GM12878 (cell line): ENCODE data around the gene AKAP13. TPM values are rescaled to one million over a fixed set of nuclear protein-coding genes. Genes with fewer than 3 reads are reported as not detected.

Source experiments
- ATAC-seq: fragments of 200-7000 bp; cut with Tn5 transposase; 3 replicates; pipeline ENCODE4 v1.9.1; 2020; ENCODE audit warnings: mild to moderate bottlenecking, moderate library complexity
- BruUV-seq: library from RNA; stranded (reverse); fragments of 400-500 nt; replicated peaks from 2 replicates; lab custom pipeline; 2021; lab: Mats Ljungman, UMichigan
- CTCF ChIA-PET: fragments of 300-600 bp; sonication (Branson Sonifier 250); formaldehyde crosslinking; extraction: SDS; loops from one replicate; lab custom pipeline; 2021; ENCODE audit warnings: inconsistent platforms; lab: Yijun Ruan, JAX
- POLR2A ChIA-PET: fragments of 350-600 bp; formaldehyde crosslinking; extraction: SDS; loops from one replicate; lab custom pipeline; 2021; ENCODE audit warnings: inconsistent platforms; lab: Charles Lee
- RAD21 ChIA-PET: fragments of 300-600 bp; sonication (Branson Sonifier 250); formaldehyde crosslinking; loops from one replicate; lab custom pipeline; 2023; ENCODE audit warnings: antibody characterized with exemption; ENCODE audit not compliant: unreplicated experiment; lab: Charles Lee
- SMC1A ChIA-PET: fragments of 300-600 bp; sonication (Branson Sonifier 250); formaldehyde crosslinking; loops from one replicate; lab custom pipeline; 2023; ENCODE audit not compliant: unreplicated experiment, uncharacterized antibody; lab: Charles Lee
- DNase-seq: peaks from one replicate; pipeline ENCODE4 v3.0.0-alpha.2; 2011; ENCODE audit warnings: low read depth, low spot score
- FAIRE-seq: peaks from 3 replicates; lab custom pipeline; 2011; peaks lifted over from hg19 to GRCh38; lab: Jason Lieb, UNC
- H2AFZ ChIP-seq: 2 replicates; pipeline ENCODE4 v1.6.0; 2011; ENCODE audit warnings: low read depth, low read length, control low read depth; ENCODE audit not compliant: control insufficient read depth
- H3K27ac ChIP-seq: 2 replicates; pipeline ENCODE4 v1.5.1; 2011; ENCODE audit warnings: control low read depth; ENCODE audit not compliant: control insufficient read depth, insufficient read depth
- H3K27me3 ChIP-seq, 2 experiments: replicated peaks in 1 of 2; 2 replicates each; pipeline versions ENCODE4 v1.6.0 to v1.6.1; 2011; ENCODE audit warnings: low read length in 1 of 2; ENCODE audit not compliant: control insufficient read depth in 2 of 2, insufficient read depth in 2 of 2
- H3K36me3 ChIP-seq, 2 experiments: 2 replicates each; pipeline ENCODE4 v1.5.1; 2011; ENCODE audit warnings: low read length in 1 of 2; ENCODE audit not compliant: control insufficient read depth in 2 of 2, insufficient read depth in 2 of 2
- H3K4me1 ChIP-seq: 2 replicates; pipeline ENCODE4 v1.6.1; 2011; ENCODE audit warnings: mild to moderate bottlenecking, low read length, moderate library complexity, mixed read lengths; ENCODE audit not compliant: control insufficient read depth, insufficient read depth
- H3K4me2 ChIP-seq: 2 replicates; pipeline ENCODE4 v1.6.0; 2011; ENCODE audit warnings: control low read depth; ENCODE audit not compliant: control insufficient read depth, insufficient read depth
- H3K4me3 ChIP-seq: fragments of 200-600 bp; sonication (generic); 2 replicates; pipeline ENCODE4 v1.5.1; 2016
- H3K79me2 ChIP-seq: 2 replicates; pipeline ENCODE4 v1.6.0; 2011; ENCODE audit warnings: low read length; ENCODE audit not compliant: control insufficient read depth, insufficient read depth
- H3K9ac ChIP-seq: 2 replicates; pipeline ENCODE4 v1.8.0; 2011; ENCODE audit warnings: low read length, control low read depth, mixed read lengths; ENCODE audit not compliant: control insufficient read depth, insufficient read depth
- H3K9me3 ChIP-seq: replicated peaks from 3 replicates; pipeline ENCODE4 v1.5.1; 2011; ENCODE audit warnings: mild to moderate bottlenecking, low read length; ENCODE audit not compliant: control insufficient read depth, insufficient read depth
- H4K20me1 ChIP-seq: 2 replicates; pipeline ENCODE4 v1.6.0; 2011; ENCODE audit not compliant: control insufficient read depth, insufficient read depth
- BACH1 ChIP-seq: fragments of 450-650 bp; IDR thresholded peaks from 2 replicates; pipeline ENCODE4 v1.6.1; 2017; ENCODE audit warnings: mild to moderate bottlenecking, borderline replicate concordance
- BCL11A ChIP-seq: IDR thresholded peaks from 2 replicates; pipeline ENCODE4 v1.6.1; 2011; ENCODE audit warnings: low read depth, low read length
- CBX5 ChIP-seq: sonication (generic); IDR thresholded peaks from 2 replicates; pipeline ENCODE4 v1.6.1; 2016; ENCODE audit warnings: low read depth, moderate library complexity, mild to moderate bottlenecking, inconsistent platforms
- CHD4 ChIP-seq: fragments of 200-600 bp; sonication (generic); IDR thresholded peaks from 2 replicates; pipeline ENCODE4 v1.6.1; 2016; ENCODE audit warnings: mild to moderate bottlenecking
- EGR1 ChIP-seq, 2 experiments: IDR thresholded peaks; 1 replicate in 1 of 2; 2 replicates in 1 of 2; pipeline ENCODE4 v1.6.1; 2011 to 2012; ENCODE audit warnings: low read depth in 2 of 2, low read length in 2 of 2, borderline replicate concordance in 1 of 2, mild to moderate bottlenecking in 1 of 2, moderate library complexity in 1 of 2
- GATAD2B ChIP-seq: fragments of 450-650 bp; conservative IDR thresholded peaks from 2 replicates; pipeline ENCODE4 v1.6.1; 2017; ENCODE audit warnings: low read depth, mild to moderate bottlenecking, moderate library complexity
- IKZF2 ChIP-seq, 2 experiments: fragments of 450-650 bp; IDR thresholded peaks; 2 replicates each; pipeline ENCODE4 v1.6.1; 2017; ENCODE audit warnings: mild to moderate bottlenecking in 2 of 2, moderate library complexity in 2 of 2
- IRF4 ChIP-seq: IDR thresholded peaks from 2 replicates; pipeline ENCODE4 v1.6.1; 2011; ENCODE audit warnings: low read depth, low read length
- JUNB ChIP-seq: IDR thresholded peaks from 2 replicates; pipeline ENCODE4 v1.6.1; 2016; ENCODE audit warnings: antibody characterized with exemption, mild to moderate bottlenecking
- KLF5 ChIP-seq: fragments of 450-650 bp; IDR thresholded peaks from 2 replicates; pipeline ENCODE4 v1.6.1; 2014; ENCODE audit warnings: mild to moderate bottlenecking; ENCODE audit not compliant: partially characterized antibody
- LARP7 ChIP-seq: fragments of 450-650 bp; IDR thresholded peaks from 2 replicates; pipeline ENCODE4 v1.6.1; 2017; ENCODE audit warnings: mild to moderate bottlenecking
- MYC ChIP-seq: IDR thresholded peaks from 2 replicates; pipeline ENCODE4 v1.6.1; 2011; ENCODE audit warnings: mild to moderate bottlenecking, low read length, moderate library complexity, inconsistent platforms; ENCODE audit not compliant: insufficient read depth, insufficient replicate concordance, insufficient read length, severe bottlenecking
- PAX8 ChIP-seq: fragments of 450-650 bp; IDR thresholded peaks from 2 replicates; pipeline ENCODE4 v1.6.1; 2017; ENCODE audit warnings: mild to moderate bottlenecking, moderate library complexity
- PKNOX1 ChIP-seq: fragments of 450-650 bp; IDR thresholded peaks from 2 replicates; pipeline ENCODE4 v1.6.1; 2016; ENCODE audit warnings: mild to moderate bottlenecking
- SREBF1 ChIP-seq: IDR thresholded peaks from 2 replicates; pipeline ENCODE4 v1.6.1; 2012; ENCODE audit warnings: mild to moderate bottlenecking, low read length
- SRF ChIP-seq, 2 experiments: IDR thresholded peaks; 2 replicates each; pipeline ENCODE4 v1.6.1; 2011; ENCODE audit warnings: low read depth in 2 of 2, low read length in 2 of 2, mild to moderate bottlenecking in 1 of 2, moderate library complexity in 1 of 2
- ZNF24 ChIP-seq: fragments of 450-650 bp; IDR thresholded peaks from 2 replicates; pipeline ENCODE4 v1.6.1; 2017; ENCODE audit warnings: antibody characterized with exemption, mild to moderate bottlenecking
- ZNF622 ChIP-seq: fragments of 450-650 bp; IDR thresholded peaks from 2 replicates; pipeline ENCODE4 v1.6.1; 2017; ENCODE audit warnings: mild to moderate bottlenecking, inconsistent platforms
- WGBS: methylation state at CpG from one replicate; pipeline ENCODE4 v1.1.6; 2016; ENCODE audit warnings: low lambda C conversion rate; ENCODE audit not compliant: insufficient replicate concordance, insufficient coverage; ENCODE audit errors: missing lambda C conversion rate; 5-methylcytosine and 5-hydroxymethylcytosine counted together
- in situ Hi-C: fragments of 300-500 bp; cut with MboI; formaldehyde crosslinking; loops from 9 replicates; pipeline ENCODE4 v1.14.3; 2018; ENCODE audit warnings: mixed read lengths
- intact Hi-C: fragments of 100-400 bp; cut with micrococcal nuclease; formaldehyde crosslinking; loops from one replicate; pipeline ENCODE4 v1.14.2; 2022; ENCODE audit not compliant: unreplicated experiment
- polyA plus RNA-seq, 11 experiments: library from polyadenylated mRNA; depleted of rRNA in 4 of 11; unstranded in 6 of 11; stranded (reverse) in 5 of 11; fragments of >200 nt; fragmentation: Nextera tagmentation in 4 of 11; fragmentation: Illumina TruSeq in 1 of 11; extraction: Ambion mirVana in 4 of 11; extraction: Trizol in 1 of 11; gene quantifications; 1 replicate in 1 of 11; 2 replicates in 10 of 11; pipeline versions ENCODE4 v1.2.1 to v1.2.3, GENCODE V29; 2011 to 2016; ENCODE audit warnings: inconsistent platforms in 2 of 11, missing spikeins in 2 of 11, low read depth in 1 of 11
- total RNA-seq, 4 experiments: library from RNA; depleted of rRNA in 3 of 4; stranded (reverse); fragments of >200 nt in 3 of 4; fragmentation: Illumina TruSeq in 1 of 4; extraction: Trizol in 1 of 4; gene quantifications; 2 replicates each; pipeline versions ENCODE4 v1.2.1 to v1.2.3, GENCODE V29; 2013 to 2021
- TF ChIP-seq, protein P1 (sequence below): IDR thresholded peaks from 2 replicates; pipeline ENCODE4 v1.6.1; 2011; ENCODE audit warnings: low read depth, low read length, improper control_type of control experiment, borderline replicate concordance
- TF ChIP-seq, protein P2 (sequence below): fragments of 450-650 bp; conservative IDR thresholded peaks from 2 replicates; pipeline ENCODE4 v1.6.1; 2017; ENCODE audit warnings: mild to moderate bottlenecking, moderate library complexity

AKAP13 gene
- total and polyA plus RNA-seq, 10 of the 15 experiments (the other 5 are each of a cell fraction or from before 2014, with no cell fraction given), result 14.4 to 74.9 (median 55.1) TPM

GRCh38 chr15:85672332-85673084 lies 292.1 kb downstream of the AKAP13 start:
- SMC1A ChIA-PET, result interaction anchor here (0.7 to 1.9 kb wide), 8 partner anchors 10 to 31 kb away, joined by 3 to 9 read pairs (median 4); no protein-coding TSS in a partner anchor
- H3K27me3 ChIP-seq, result no peaks in the 10 kb centered on the region
- RAD21 ChIA-PET, result interaction anchor here (0.9 to 1.1 kb wide), 2 partner anchors 15 to 21 kb away, joined by 3 to 4 read pairs; no protein-coding TSS in a partner anchor
- no peak overlapping the region for H3K4me2 ChIP-seq
- POLR2A ChIA-PET, result no interaction called here
- CTCF ChIA-PET, result interaction anchor here (1.0 to 1.4 kb wide), 2 partner anchors 9 to 36 kb away, joined by 3 to 5 read pairs; no protein-coding TSS in a partner anchor
- no peak overlapping the region for H2AFZ ChIP-seq
- no peaks in the 10 kb centered on the region for H3K9me3 ChIP-seq
- H3K4me1 ChIP-seq, result peaks cover 3% of the 10 kb centered on the region; the same call in 1 of the 2 replicates
- intact Hi-C loops (no loop called here), in situ Hi-C loops (no loop called here)
- H4K20me1 ChIP-seq, result no peaks in the 10 kb centered on the region
- peaks cover 3 to 19% of the 10 kb centered on the region in 2 experiments; a peak in 2 of 4 replicates for H3K36me3 ChIP-seq
- no peak overlapping the region for H3K9ac ChIP-seq
- 100% methylated on average over 1 of the region's 1 CpG for WGBS
- ATAC-seq (no peak), FAIRE-seq (no peak), DNase-seq (no peak)
- TF ChIP-seq, protein P1, sequence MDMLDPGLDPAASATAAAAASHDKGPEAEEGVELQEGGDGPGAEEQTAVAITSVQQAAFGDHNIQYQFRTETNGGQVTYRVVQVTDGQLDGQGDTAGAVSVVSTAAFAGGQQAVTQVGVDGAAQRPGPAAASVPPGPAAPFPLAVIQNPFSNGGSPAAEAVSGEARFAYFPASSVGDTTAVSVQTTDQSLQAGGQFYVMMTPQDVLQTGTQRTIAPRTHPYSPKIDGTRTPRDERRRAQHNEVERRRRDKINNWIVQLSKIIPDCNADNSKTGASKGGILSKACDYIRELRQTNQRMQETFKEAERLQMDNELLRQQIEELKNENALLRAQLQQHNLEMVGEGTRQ, result no peak
- TF ChIP-seq KLF5, result no peak
- TF ChIP-seq ZNF622, result no peak
- TF ChIP-seq CHD4, result no peak
- no peak for TF ChIP-seq CBX5
- no peak for TF ChIP-seq MYC
- TF ChIP-seq PKNOX1, result no peak
- no peak for TF ChIP-seq IRF4
- TF ChIP-seq JUNB, result no peak
- TF ChIP-seq IKZF2 (IDR thresholded peaks at IDR 0.05), result no peak
- TF ChIP-seq SREBF1, result no peak
- no peak for TF ChIP-seq PAX8
- TF ChIP-seq BACH1, result no peak
- no peak for TF ChIP-seq BCL11A
- TF ChIP-seq, protein P2, sequence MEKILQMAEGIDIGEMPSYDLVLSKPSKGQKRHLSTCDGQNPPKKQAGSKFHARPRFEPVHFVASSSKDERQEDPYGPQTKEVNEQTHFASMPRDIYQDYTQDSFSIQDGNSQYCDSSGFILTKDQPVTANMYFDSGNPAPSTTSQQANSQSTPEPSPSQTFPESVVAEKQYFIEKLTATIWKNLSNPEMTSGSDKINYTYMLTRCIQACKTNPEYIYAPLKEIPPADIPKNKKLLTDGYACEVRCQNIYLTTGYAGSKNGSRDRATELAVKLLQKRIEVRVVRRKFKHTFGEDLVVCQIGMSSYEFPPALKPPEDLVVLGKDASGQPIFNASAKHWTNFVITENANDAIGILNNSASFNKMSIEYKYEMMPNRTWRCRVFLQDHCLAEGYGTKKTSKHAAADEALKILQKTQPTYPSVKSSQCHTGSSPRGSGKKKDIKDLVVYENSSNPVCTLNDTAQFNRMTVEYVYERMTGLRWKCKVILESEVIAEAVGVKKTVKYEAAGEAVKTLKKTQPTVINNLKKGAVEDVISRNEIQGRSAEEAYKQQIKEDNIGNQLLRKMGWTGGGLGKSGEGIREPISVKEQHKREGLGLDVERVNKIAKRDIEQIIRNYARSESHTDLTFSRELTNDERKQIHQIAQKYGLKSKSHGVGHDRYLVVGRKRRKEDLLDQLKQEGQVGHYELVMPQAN, result no peak
- TF ChIP-seq SRF (IDR thresholded peaks at IDR 0.05; ENCODE audit: low read depth in 2 of 2, low read length in 2 of 2), result no peak
- TF ChIP-seq GATAD2B, result no peak
- TF ChIP-seq LARP7, result no peak
- TF ChIP-seq EGR1 (IDR thresholded peaks at IDR 0.05; ENCODE audit: borderline replicate concordance in 1 of 2, low read depth in 2 of 2, low read length in 2 of 2), result no peak
- no peak for TF ChIP-seq ZNF24
- no TSS peak for BruUV-seq
- H3K79me2 ChIP-seq, result no peaks in the 10 kb centered on the region
- H3K4me3 ChIP-seq, result no peak overlapping the region
- H3K27ac ChIP-seq, result no peak overlapping the region
